GM12872 (cell line): ENCODE data around the gene MDH1.

Experiments
- CTCF ChIP-seq: IDR thresholded peaks from 3 replicates; pipeline ENCODE4 v1.5.1; 2011; ENCODE audit warnings: low read depth, mild to moderate bottlenecking, low read length, moderate library complexity; ENCODE audit not compliant: insufficient read depth

The MDH1 gene

DNA sequence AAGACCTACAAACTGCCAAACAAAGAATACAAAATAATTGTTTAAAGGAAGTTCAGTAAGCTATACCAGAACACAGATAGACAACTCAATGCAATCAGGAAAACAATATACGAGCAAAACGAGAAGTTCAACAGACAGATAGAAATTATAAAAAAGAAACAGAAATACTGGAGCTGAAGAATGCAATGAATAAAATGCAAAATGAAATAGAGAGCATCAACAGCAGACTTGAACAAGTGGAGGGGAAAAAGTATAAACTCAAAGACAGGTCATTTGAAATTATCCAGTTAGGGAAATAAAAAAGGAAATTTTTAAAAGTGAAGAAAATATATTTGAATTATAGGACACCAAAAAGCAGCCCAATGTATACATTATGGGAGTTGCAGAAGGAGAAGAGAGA lies 43.6 kb downstream of the MDH1 start:
- TF ChIP-seq CTCF, result no peak

DNA sequence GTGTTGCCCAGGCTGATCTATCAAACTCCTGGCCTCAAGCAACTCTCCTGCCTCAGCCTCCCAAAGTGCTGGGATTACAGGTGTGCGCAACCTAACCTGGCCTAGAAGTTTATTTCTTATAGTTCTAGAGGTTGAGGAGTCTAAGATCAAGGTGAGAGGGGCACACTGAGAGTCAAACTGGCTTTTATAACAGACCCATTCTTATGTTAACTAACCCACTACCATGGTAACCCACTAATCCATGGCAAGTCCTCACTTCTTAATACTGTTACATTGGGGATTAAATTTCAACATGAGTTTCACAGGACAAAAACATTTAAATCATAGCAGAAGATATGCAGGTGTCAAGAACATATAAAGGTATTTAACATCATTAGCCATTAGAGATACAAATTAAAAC lies 50.6 kb downstream of the MDH1 start:
- TF ChIP-seq CTCF, result no peak

DNA sequence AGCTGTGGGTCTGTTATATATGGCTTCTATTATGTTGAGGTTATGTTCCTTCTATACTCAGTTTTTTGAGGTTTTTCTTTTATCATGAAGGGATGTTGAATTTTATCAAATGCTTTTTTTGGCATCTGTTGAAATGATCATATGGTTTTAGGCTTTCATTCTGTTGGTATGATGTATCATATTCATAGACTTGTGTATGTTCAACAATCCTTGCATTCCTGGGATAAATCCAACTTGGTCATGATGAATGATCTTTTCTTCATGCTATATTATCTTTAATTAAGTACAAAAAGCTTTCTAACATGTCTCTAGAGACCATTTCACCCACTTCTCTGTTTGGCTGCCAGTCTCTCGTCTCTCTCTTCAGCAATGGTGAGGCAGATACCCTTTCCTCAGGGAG lies 54.2 kb downstream of the MDH1 start:
- TF ChIP-seq CTCF, result no peak

DNA sequence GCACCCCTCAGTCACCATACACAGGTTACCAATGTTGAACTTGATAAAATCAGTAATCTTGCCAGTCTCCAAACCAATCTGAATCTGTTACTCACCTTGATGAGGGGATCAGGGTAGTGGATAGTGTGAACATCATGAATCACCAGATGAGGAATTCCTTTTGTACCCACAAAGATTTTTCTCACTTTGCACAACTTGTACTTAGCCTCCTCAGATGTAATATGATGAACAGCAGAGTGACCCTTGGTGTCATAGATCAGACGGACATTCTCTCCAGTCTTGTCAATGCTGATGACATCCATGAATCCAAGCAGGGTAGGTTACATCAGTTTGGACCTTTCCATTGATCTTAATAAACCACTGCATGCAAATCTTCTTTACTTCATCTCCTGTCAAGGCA lies 54.7 kb downstream of the MDH1 start:
- TF ChIP-seq CTCF, result no peak

DNA sequence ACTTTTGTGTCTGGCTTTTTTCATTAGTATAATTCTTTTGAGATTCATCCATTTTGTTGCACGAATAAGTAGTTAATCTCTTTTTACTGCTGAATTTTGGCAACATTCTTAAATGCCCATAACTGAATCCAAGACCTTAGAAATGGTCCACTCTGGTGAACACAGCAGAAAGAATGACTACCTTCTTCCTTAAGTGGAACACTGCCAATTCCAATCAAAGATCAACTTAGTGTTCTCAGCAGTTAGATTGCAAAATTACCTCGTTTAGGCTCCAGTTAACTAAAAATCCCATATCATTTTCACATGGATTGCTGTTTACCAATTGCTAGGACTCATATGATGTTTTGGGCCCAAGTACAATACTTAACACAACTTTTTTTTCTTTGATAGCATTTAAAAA lies 59.9 kb downstream of the MDH1 start:
- no peak for TF ChIP-seq CTCF

DNA sequence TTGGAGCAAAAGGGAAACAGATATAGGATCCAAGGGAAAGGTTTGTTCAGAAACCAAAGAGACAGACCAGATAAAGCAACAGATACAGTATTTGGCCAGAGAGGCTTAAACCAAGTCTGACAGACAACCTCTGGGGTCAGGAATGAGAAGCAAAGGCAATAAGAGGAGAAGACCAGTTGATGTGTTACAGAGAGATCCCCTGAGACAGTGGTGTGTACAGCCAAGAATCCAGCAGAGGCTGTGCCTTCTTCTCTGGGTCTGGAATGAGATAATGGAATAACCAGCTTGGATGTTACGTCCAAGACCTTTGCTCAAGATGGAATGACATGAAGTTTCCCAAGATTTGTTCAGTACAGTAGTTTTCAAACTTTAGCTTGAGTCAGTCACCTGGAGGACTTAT lies 61.1 kb downstream of the MDH1 start:
- TF ChIP-seq CTCF, result no peak

GRCh38 chr2:63650756-63651155 lies 62.0 kb downstream of the MDH1 start:
- no peak for TF ChIP-seq CTCF

GRCh38 chr2:63651356-63651755 lies 62.6 kb downstream of the MDH1 start:
- TF ChIP-seq CTCF, result no peak
